Testis (tissue), 3 donors: ENCODE data around the gene KLHDC4. TPM values are rescaled to one million over a fixed set of nuclear protein-coding genes. Genes with fewer than 3 reads are reported as not detected.
"Not testable (repeated sequence)": the region's sequence is repeated elsewhere in the genome, so short reads cannot be mapped to it uniquely, and the experiment has no call there.

Experiments used
- DNase-seq: peaks from one replicate; pipeline ENCODE4 v3.0.0-alpha.2; 2019
- H3K27ac ChIP-seq, 2 donors: fragments of 200-600 bp; sonication (generic); one replicate each; pipeline ENCODE4 v1.5.1; 2019
- H3K27me3 ChIP-seq: fragments of 200-600 bp; sonication (generic); one replicate; pipeline ENCODE4 v1.5.1; 2019
- H3K36me3 ChIP-seq: fragments of 200-600 bp; sonication (generic); one replicate; pipeline ENCODE4 v1.5.1; 2017; ENCODE audit warnings: low read depth; ENCODE audit errors: missing control alignments
- H3K4me1 ChIP-seq: fragments of 200-600 bp; sonication (generic); one replicate; pipeline ENCODE4 v1.5.1; 2019
- H3K4me3 ChIP-seq, 2 donors: fragments of 200-600 bp; sonication (generic); one replicate each; pipeline ENCODE4 v1.5.1; 2017 to 2019
- H3K9me3 ChIP-seq: fragments of 200-600 bp; sonication (generic); one replicate; pipeline ENCODE4 v1.5.1; 2017
- POLR2A ChIP-seq: fragments of 450-650 bp; IDR thresholded peaks from one replicate; pipeline ENCODE4 v1.6.1; 2017; ENCODE audit warnings: antibody characterized with exemption, mild to moderate bottlenecking, moderate library complexity
- WGBS, 2 donors: methylation state at CpG; one replicate each; pipeline ENCODE4 v1.1.5; 2018; 5-methylcytosine and 5-hydroxymethylcytosine counted together
- intact Hi-C: fragments of 100-400 bp; cut with DNase I; formaldehyde crosslinking; loops from one replicate; pipeline ENCODE4 v1.15.1; 2023; ENCODE audit warnings: low total_unique reads
- polyA plus RNA-seq: library from polyadenylated mRNA; stranded (reverse); fragments of 350-450 nt; fragmentation: Illumina TruSeq; extraction: RNeasy Lipid Tissue Mini Kit (QIAGEN cat#74804); gene quantifications from one replicate; pipeline ENCODE4 v1.2.3, GENCODE V29; 2014; ENCODE audit warnings: low read depth, low replicate concordance; ENCODE audit not compliant: insufficient read depth
- total RNA-seq, 2 donors: library from RNA; depleted of rRNA; stranded (reverse); fragments of >200 nt; gene quantifications; one replicate each; pipeline ENCODE4 v1.2.3, GENCODE V29; 2016
- TF ChIP-seq, protein P1 (sequence below), 3 experiments: fragments of 450-650 bp in 2 of 3; fragments of 200-600 bp in 1 of 3; sonication (generic) in 1 of 3; IDR thresholded peaks; one replicate each; pipeline ENCODE4 v1.5.1; 2016 to 2019; ENCODE audit warnings: antibody characterized with exemption in 3 of 3, mild to moderate bottlenecking in 2 of 3, moderate library complexity in 1 of 3

The KLHDC4 gene
- total and polyA plus RNA-seq, 3 donors from 2014 or later = 60.6 to 130 (median 79.2) TPM

GRCh38 chr16:87681981-87682570, 83.7 kb downstream of the KLHDC4 start:
- intact Hi-C loops = no loop called here
- TF ChIP-seq POLR2A = no peak
- TF ChIP-seq, protein P1, sequence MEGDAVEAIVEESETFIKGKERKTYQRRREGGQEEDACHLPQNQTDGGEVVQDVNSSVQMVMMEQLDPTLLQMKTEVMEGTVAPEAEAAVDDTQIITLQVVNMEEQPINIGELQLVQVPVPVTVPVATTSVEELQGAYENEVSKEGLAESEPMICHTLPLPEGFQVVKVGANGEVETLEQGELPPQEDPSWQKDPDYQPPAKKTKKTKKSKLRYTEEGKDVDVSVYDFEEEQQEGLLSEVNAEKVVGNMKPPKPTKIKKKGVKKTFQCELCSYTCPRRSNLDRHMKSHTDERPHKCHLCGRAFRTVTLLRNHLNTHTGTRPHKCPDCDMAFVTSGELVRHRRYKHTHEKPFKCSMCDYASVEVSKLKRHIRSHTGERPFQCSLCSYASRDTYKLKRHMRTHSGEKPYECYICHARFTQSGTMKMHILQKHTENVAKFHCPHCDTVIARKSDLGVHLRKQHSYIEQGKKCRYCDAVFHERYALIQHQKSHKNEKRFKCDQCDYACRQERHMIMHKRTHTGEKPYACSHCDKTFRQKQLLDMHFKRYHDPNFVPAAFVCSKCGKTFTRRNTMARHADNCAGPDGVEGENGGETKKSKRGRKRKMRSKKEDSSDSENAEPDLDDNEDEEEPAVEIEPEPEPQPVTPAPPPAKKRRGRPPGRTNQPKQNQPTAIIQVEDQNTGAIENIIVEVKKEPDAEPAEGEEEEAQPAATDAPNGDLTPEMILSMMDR (IDR thresholded peaks at IDR 0.05) = no peak
- H3K27me3 ChIP-seq = no peaks in the 10 kb centered on the region
- H3K4me3 ChIP-seq = no peak overlapping the region
- DNase-seq = no peak
- H3K36me3 ChIP-seq = no peaks in the 10 kb centered on the region
- peaks cover 4% of the 10 kb centered on the region for H3K4me1 ChIP-seq
- no peak overlapping the region for H3K27ac ChIP-seq
- WGBS, 2 donors = 61 to 69% methylated on average over 9 of the region's 9 CpGs
- no peaks in the 10 kb centered on the region for H3K9me3 ChIP-seq

DNA sequence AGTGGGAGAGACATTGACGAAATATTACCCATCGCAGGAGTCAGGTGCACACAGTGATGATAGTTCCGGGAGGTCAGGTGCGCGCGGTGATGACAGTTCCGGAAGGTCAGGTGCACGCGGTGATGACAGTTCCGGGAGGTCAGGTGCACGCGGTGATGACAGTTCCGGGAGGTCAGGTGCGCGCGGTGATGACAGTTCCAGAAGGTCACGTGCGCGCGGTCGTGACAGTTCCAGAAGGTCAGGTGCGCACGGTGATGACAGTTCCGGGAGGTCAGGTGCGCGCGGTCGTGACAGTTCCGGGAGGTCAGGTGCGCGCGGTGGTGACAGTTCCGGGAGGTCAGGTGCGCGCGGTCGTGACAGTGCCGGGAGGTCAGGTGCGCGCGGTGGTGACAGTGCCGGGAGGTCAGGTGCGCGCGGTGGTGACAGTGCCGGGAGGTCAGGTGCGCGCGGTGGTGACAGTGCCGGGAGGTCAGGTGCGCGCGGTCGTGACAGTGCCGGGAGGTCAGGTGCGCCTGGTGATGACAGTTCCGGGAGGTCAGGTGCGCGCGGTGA, 84.7 kb downstream of the KLHDC4 start:
- H3K27me3 ChIP-seq, intact Hi-C loops, H3K36me3 ChIP-seq, H3K4me3 ChIP-seq, H3K27ac ChIP-seq, DNase-seq, H3K9me3 ChIP-seq, H3K4me1 ChIP-seq: not testable (repeated sequence)
- 89 to 92% methylated on average over 59 to 60 of the region's 60 CpGs for WGBS, 2 donors

GRCh38 chr16:87680272-87680644, 85.5 kb downstream of the KLHDC4 start:
- no peaks in the 10 kb centered on the region for H3K4me1 ChIP-seq
- no peak for DNase-seq
- no peaks in the 10 kb centered on the region for H3K36me3 ChIP-seq
- intact Hi-C loops = no loop called here
- H3K9me3 ChIP-seq = no peaks in the 10 kb centered on the region
- 88 to 89% methylated on average over 14 to 17 of the region's 17 CpGs for WGBS, 2 donors
- no peaks in the 10 kb centered on the region for H3K27me3 ChIP-seq
- no peak overlapping the region for H3K4me3 ChIP-seq
- no peak overlapping the region for H3K27ac ChIP-seq
- TF ChIP-seq, protein P1 (IDR thresholded peaks at IDR 0.05) = no peak
- no peak for TF ChIP-seq POLR2A

GRCh38 chr16:87679593-87680271, 86.1 kb downstream of the KLHDC4 start:
- no peaks in the 10 kb centered on the region for H3K27me3 ChIP-seq
- intact Hi-C loops = no loop called here

GRCh38 chr16:87678618-87679017, 87.2 kb downstream of the KLHDC4 start:
- H3K4me3 ChIP-seq = no peak overlapping the region
- no peaks in the 10 kb centered on the region for H3K36me3 ChIP-seq
- no peak for DNase-seq
- WGBS, 2 donors = 49 to 58% methylated on average over 14 of the region's 14 CpGs
- H3K27ac ChIP-seq = no peak overlapping the region
- H3K4me1 ChIP-seq = no peaks in the 10 kb centered on the region
- H3K9me3 ChIP-seq = no peaks in the 10 kb centered on the region
- no peak for TF ChIP-seq POLR2A
- TF ChIP-seq, protein P1 (IDR thresholded peaks at IDR 0.05) = no peak
- intact Hi-C loops = no loop called here
- no peaks in the 10 kb centered on the region for H3K27me3 ChIP-seq

More at GRCh38 chr16:87679593-87680271, 86.1 kb downstream of the KLHDC4 start:
- Histone ChIP-seq H3K4me1 (no peaks in the 10 kb centered on the region), H3K27ac (no peak overlapping the region), H3K36me3 (no peaks in the 10 kb centered on the region), H3K9me3 (no peaks in the 10 kb centered on the region), H3K4me3 (no peak overlapping the region)
- DNase-seq = no peak
- 70 to 87% methylated on average over 2 to 18 of the region's 18 CpGs for WGBS, 2 donors
- no peak for TF ChIP-seq POLR2A
- TF ChIP-seq, protein P1 (IDR thresholded peaks at IDR 0.05) = no peak
